ENCODE measurements around the gene PKN3.
"Not testable (repeated sequence)": the region's sequence is repeated elsewhere in the genome, so short reads cannot be mapped to it uniquely, and the experiment has no call there.

PKN3 gene

GRCh38 chr9:128693738-128694137 lies 8.6 kb upstream of the PKN3 start:
- not testable (repeated sequence) for H3K9ac ChIP-seq (ENCODE audit: low read length in 2 of 2); H3K4me1 ChIP-seq (ENCODE audit: control insufficient read depth, insufficient read depth, low read length); H3K27me3 ChIP-seq (ENCODE audit: control insufficient read depth in 1 of 2, insufficient read depth in 2 of 2, low read length in 2 of 2); H3K27ac ChIP-seq (ENCODE audit: low read length); H3K4me3 ChIP-seq (ENCODE audit: low read length in 2 of 2); H3K9me3 ChIP-seq (ENCODE audit: control insufficient read depth in 2 of 2, low read length in 2 of 2)
- peaks cover 25 to 33% of the 10 kb centered on the region in 2 donors for H3K36me3 ChIP-seq (ENCODE audit: control insufficient read depth in 2 of 2, insufficient read depth in 2 of 2, low read length in 2 of 2)

DNA sequence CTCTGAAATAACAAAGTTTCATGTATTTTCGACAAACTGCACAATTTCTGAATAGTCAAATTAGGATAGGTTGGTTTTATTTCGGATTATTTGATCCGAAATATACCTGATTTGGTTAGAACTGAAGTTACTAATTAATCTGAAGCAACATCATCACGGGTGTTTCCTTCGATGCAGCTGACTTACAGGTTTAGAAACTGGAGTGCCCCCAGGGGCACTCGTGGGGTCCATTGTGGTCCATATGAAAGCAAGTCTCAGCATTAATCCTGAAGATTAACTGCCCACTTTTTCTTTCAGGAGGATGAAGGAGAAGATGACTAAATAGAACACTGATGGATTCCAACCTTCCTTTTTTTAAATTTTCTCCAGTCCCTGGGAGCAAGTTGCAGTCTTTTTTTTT lies 8.0 kb upstream of the PKN3 start:
- Histone ChIP-seq H3K36me3 (ENCODE audit: control insufficient read depth in 2 of 2, insufficient read depth in 2 of 2, low read length in 2 of 2) (peaks cover 25 to 33% of the 10 kb centered on the region in 2 donors), H3K9me3 (ENCODE audit: control insufficient read depth in 2 of 2, low read length in 2 of 2) (no peaks in the 10 kb centered on the region), H3K4me1 (ENCODE audit: control insufficient read depth, insufficient read depth, low read length) (peaks cover 6% of the 10 kb centered on the region), H3K27me3 (ENCODE audit: control insufficient read depth in 1 of 2, insufficient read depth in 2 of 2, low read length in 2 of 2) (no peaks in the 10 kb centered on the region), H3K27ac (ENCODE audit: low read length) (no peak overlapping the region), H3K4me3 (ENCODE audit: low read length in 2 of 2) (no peak overlapping the region), H3K9ac (ENCODE audit: low read length in 2 of 2) (no peak overlapping the region)

GRCh38 chr9:128696923-128697707 lies 5.2 kb upstream of the PKN3 start:
- Histone ChIP-seq H3K36me3 (ENCODE audit: control insufficient read depth in 2 of 2, insufficient read depth in 2 of 2, low read length in 2 of 2) (peaks cover 21 to 29% of the 10 kb centered on the region in 2 donors), H3K9me3 (ENCODE audit: control insufficient read depth in 2 of 2, low read length in 2 of 2) (no peaks in the 10 kb centered on the region), H3K9ac (ENCODE audit: low read length in 2 of 2) (no peak overlapping the region), H3K4me1 (ENCODE audit: control insufficient read depth, insufficient read depth, low read length) (peaks cover 2% of the 10 kb centered on the region), H3K27me3 (ENCODE audit: control insufficient read depth in 1 of 2, insufficient read depth in 2 of 2, low read length in 2 of 2) (no peaks in the 10 kb centered on the region), H3K4me3 (ENCODE audit: low read length in 2 of 2) (no peak overlapping the region), H3K27ac (ENCODE audit: low read length) (no peak overlapping the region)

DNA sequence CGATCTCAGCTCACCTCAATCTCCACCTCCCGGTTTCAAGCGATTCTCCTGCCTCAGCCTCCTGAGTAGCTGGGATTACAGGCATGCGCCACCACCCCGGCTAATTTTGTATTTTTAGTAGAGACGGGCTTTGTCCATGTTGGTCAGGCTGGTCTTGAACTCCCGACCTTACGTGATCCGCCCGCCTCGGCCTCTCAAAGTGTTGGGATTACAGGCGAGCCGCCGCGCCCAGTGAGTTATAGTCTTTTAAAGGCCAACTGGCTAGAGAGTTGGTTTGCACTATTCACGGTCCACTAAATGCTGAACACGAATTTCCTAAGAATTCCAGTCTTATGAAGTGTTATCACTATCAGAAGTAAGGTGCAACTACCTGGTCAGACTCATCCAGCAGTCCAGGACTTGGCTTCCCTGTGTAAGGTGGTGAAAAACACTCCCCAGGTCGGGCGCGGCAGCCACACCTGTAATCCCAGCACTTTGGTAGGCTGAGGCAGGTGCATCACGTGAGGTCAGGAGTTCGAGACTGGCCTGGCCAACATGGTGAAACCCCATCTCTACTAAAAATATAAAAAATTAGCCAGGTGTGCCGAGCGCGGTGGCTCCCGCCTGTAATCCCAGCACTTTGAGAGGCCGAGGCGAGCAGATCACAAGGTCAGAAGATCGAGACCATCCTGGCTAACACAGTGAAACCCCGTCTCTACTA lies 3.1 kb upstream of the PKN3 start:
- not testable (repeated sequence) for H3K27ac ChIP-seq (ENCODE audit: low read length); H3K9ac ChIP-seq (ENCODE audit: low read length in 2 of 2); H3K27me3 ChIP-seq (ENCODE audit: control insufficient read depth in 1 of 2, insufficient read depth in 2 of 2, low read length in 2 of 2); H3K9me3 ChIP-seq (ENCODE audit: control insufficient read depth in 2 of 2, low read length in 2 of 2); H3K4me3 ChIP-seq (ENCODE audit: low read length in 2 of 2)
- peaks cover 11% of the 10 kb centered on the region for H3K4me1 ChIP-seq (ENCODE audit: control insufficient read depth, insufficient read depth, low read length)
- peaks cover 11 to 13% of the 10 kb centered on the region in 2 donors for H3K36me3 ChIP-seq (ENCODE audit: control insufficient read depth in 2 of 2, insufficient read depth in 2 of 2, low read length in 2 of 2)

DNA sequence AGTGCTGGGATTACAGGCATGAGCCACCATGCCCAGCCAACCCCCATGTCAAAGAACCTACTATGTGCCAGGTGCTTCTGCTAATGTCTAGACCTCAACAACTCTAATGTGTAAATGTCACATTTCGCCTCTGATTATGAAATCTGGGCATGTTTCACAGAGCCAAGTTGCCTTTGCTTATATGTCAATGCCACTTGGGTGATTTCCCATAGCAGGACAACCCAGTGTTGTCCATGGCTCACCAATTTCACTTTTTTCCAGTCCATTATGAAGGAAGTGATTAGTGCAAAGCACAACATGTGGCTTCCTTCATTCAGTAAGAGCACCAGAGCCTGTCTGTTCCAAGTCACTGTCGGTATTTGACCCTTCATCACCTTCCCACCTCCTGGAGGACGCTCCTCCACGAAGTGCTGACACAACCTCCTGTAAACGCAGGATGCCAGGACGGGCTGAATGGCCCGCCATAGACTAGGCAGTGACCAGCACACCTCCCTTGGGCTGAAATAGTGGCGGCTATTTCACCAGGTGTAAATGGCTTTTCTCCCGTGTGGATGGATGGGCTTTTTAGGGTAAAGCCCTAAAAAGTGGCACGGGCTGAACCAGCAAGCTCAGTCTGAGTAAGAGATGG lies 962 bp upstream of the PKN3 start:
- Histone ChIP-seq H3K36me3 (ENCODE audit: control insufficient read depth in 2 of 2, insufficient read depth in 2 of 2, low read length in 2 of 2) (peaks cover 0 to 5% of the 10 kb centered on the region in 2 donors), H3K4me1 (ENCODE audit: control insufficient read depth, insufficient read depth, low read length) (peaks cover 11% of the 10 kb centered on the region), H3K27ac (ENCODE audit: low read length) (no peak overlapping the region), H3K9ac (ENCODE audit: low read length in 2 of 2) (no peak overlapping the region), H3K4me3 (ENCODE audit: low read length in 2 of 2) (no peak overlapping the region), H3K27me3 (ENCODE audit: control insufficient read depth in 1 of 2, insufficient read depth in 2 of 2, low read length in 2 of 2) (no peaks in the 10 kb centered on the region), H3K9me3 (ENCODE audit: control insufficient read depth in 2 of 2, low read length in 2 of 2) (no peaks in the 10 kb centered on the region)

GRCh38 chr9:128702949-128703615 lies 779 bp downstream of the PKN3 start:
- Histone ChIP-seq H3K27ac (ENCODE audit: low read length) (no peak overlapping the region), H3K36me3 (ENCODE audit: control insufficient read depth in 2 of 2, insufficient read depth in 2 of 2, low read length in 2 of 2) (no peaks in the 10 kb centered on the region), H3K4me1 (ENCODE audit: control insufficient read depth, insufficient read depth, low read length) (peaks cover 11% of the 10 kb centered on the region), H3K9ac (ENCODE audit: low read length in 2 of 2) (peak overlapping the region; percentile 13 to 55), H3K9me3 (ENCODE audit: control insufficient read depth in 2 of 2, low read length in 2 of 2) (no peaks in the 10 kb centered on the region), H3K4me3 (ENCODE audit: low read length in 2 of 2) (peak overlapping the region; percentile 65 to 76), H3K27me3 (ENCODE audit: control insufficient read depth in 1 of 2, insufficient read depth in 2 of 2, low read length in 2 of 2) (no peaks in the 10 kb centered on the region)

- H3K4me1 ChIP-seq (ENCODE audit: control insufficient read depth, insufficient read depth, low read length): peaks cover 11% of the 10 kb centered on the region
- no peak overlapping the region for H3K27ac ChIP-seq (ENCODE audit: low read length)
- H3K36me3 ChIP-seq (ENCODE audit: control insufficient read depth in 2 of 2, insufficient read depth in 2 of 2, low read length in 2 of 2): no peaks in the 10 kb centered on the region
- no peaks in the 10 kb centered on the region for H3K9me3 ChIP-seq (ENCODE audit: control insufficient read depth in 2 of 2, low read length in 2 of 2)
- H3K9ac ChIP-seq (ENCODE audit: low read length in 2 of 2): no peak overlapping the region
- peak overlapping the region in 1 of 2 donors; percentile 76 for H3K4me3 ChIP-seq (ENCODE audit: low read length in 2 of 2)
- no peaks in the 10 kb centered on the region for H3K27me3 ChIP-seq (ENCODE audit: control insufficient read depth in 1 of 2, insufficient read depth in 2 of 2, low read length in 2 of 2)
Measured at GRCh38 chr9:128703616-128704355, 1.5 kb downstream of the PKN3 start.

DNA sequence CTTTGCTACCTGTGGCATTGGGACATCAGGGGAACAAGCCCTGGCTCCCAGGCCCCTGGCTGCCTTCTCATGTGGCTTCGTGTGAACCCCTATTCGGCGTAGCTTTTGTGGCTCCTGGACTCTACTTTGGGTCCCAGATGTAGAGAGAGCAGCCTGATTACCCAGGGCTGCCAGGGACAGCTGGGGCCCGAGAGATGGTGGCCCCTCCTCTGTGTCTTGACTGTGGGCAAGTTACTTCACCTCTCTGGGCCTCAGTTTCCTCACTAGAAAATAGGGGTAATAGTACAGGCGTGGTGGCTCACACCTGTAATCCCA lies 2.0 kb downstream of the PKN3 start:
- H3K27ac ChIP-seq (ENCODE audit: low read length): no peak overlapping the region
- no peak overlapping the region for H3K4me3 ChIP-seq (ENCODE audit: low read length in 2 of 2)
- H3K27me3 ChIP-seq (ENCODE audit: control insufficient read depth in 1 of 2, insufficient read depth in 2 of 2, low read length in 2 of 2): no peaks in the 10 kb centered on the region
- no peak overlapping the region for H3K9ac ChIP-seq (ENCODE audit: low read length in 2 of 2)
- H3K36me3 ChIP-seq (ENCODE audit: control insufficient read depth in 2 of 2, insufficient read depth in 2 of 2, low read length in 2 of 2): no peaks in the 10 kb centered on the region
- H3K9me3 ChIP-seq (ENCODE audit: control insufficient read depth in 2 of 2, low read length in 2 of 2): no peaks in the 10 kb centered on the region
- peaks cover 11% of the 10 kb centered on the region for H3K4me1 ChIP-seq (ENCODE audit: control insufficient read depth, insufficient read depth, low read length)

- no peak overlapping the region for H3K27ac ChIP-seq (ENCODE audit: low read length)
- no peak overlapping the region for H3K4me3 ChIP-seq (ENCODE audit: low read length in 2 of 2)
- no peak overlapping the region for H3K9ac ChIP-seq (ENCODE audit: low read length in 2 of 2)
- H3K9me3 ChIP-seq (ENCODE audit: control insufficient read depth in 2 of 2, low read length in 2 of 2): no peaks in the 10 kb centered on the region
- no peaks in the 10 kb centered on the region for H3K36me3 ChIP-seq (ENCODE audit: control insufficient read depth in 2 of 2, insufficient read depth in 2 of 2, low read length in 2 of 2)
- H3K27me3 ChIP-seq (ENCODE audit: control insufficient read depth in 1 of 2, insufficient read depth in 2 of 2, low read length in 2 of 2): no peaks in the 10 kb centered on the region
- H3K4me1 ChIP-seq (ENCODE audit: control insufficient read depth, insufficient read depth, low read length): peaks cover 11% of the 10 kb centered on the region
Measured at GRCh38 chr9:128705051-128705965, 3.0 kb downstream of the PKN3 start.
